Skeletal muscle tissue (tissue), 4 donors: ENCODE measurements around the gene TSPEAR. TPM values are rescaled to one million over a fixed set of nuclear protein-coding genes. Genes with fewer than 3 reads are reported as not detected.
"Not testable (repeated sequence)": the region's sequence is repeated elsewhere in the genome, so short reads cannot be mapped to it uniquely, and the experiment has no call there.

ENCODE experiments used
- H3K27ac ChIP-seq: one replicate; pipeline ENCODE4 v1.7.0; 2013; ENCODE audit warnings: mild to moderate bottlenecking, low read depth, low read length, inconsistent platforms
- H3K27me3 ChIP-seq, 3 donors: one replicate each; pipeline ENCODE4 v1.7.0; 2013; ENCODE audit warnings: low read length in 3 of 3; ENCODE audit not compliant: control insufficient read depth in 3 of 3, insufficient read depth in 3 of 3
- H3K36me3 ChIP-seq, 3 donors: one replicate each; pipeline ENCODE4 v1.7.0; 2013; ENCODE audit warnings: low read length in 3 of 3; ENCODE audit not compliant: control insufficient read depth in 3 of 3, insufficient read depth in 3 of 3
- H3K4me1 ChIP-seq, 3 donors: one replicate each; pipeline ENCODE4 v1.7.0; 2013; ENCODE audit warnings: low read length in 3 of 3, mild to moderate bottlenecking in 3 of 3; ENCODE audit not compliant: control insufficient read depth in 3 of 3, insufficient read depth in 3 of 3
- H3K4me3 ChIP-seq, 3 donors: one replicate each; pipeline ENCODE4 v1.7.0; 2013; ENCODE audit warnings: low read length in 3 of 3
- H3K9ac ChIP-seq, 3 donors: one replicate each; pipeline ENCODE4 v1.7.0; 2013; ENCODE audit warnings: low read length in 3 of 3, mild to moderate bottlenecking in 3 of 3, moderate library complexity in 2 of 3, low read depth in 1 of 3
- H3K9me3 ChIP-seq, 3 donors: one replicate each; pipeline ENCODE4 v1.7.0; 2013; ENCODE audit warnings: low read length in 3 of 3; ENCODE audit not compliant: control insufficient read depth in 3 of 3
- total RNA-seq: library from RNA; depleted of rRNA; stranded (reverse); fragments of >200 nt; gene quantifications from one replicate; pipeline ENCODE4 v1.2.3, GENCODE V29; 2014
- donor health status: Osteomylitis.

TSPEAR gene
- total RNA-seq, 1 donor from 2014 or later: not detected

GRCh38 chr21:44569861-44570517 lies 141.4 kb downstream of the TSPEAR start:
- Histone ChIP-seq H3K27ac (no peak overlapping the region), H3K4me3 (no peak overlapping the region), H3K9me3 (peaks cover 0 to 4% (median 0%) of the 10 kb centered on the region in 3 donors), H3K27me3 (peaks cover 18 to 56% (median 52%) of the 10 kb centered on the region in 3 donors), H3K9ac (no peak overlapping the region), H3K36me3 (no peaks in the 10 kb centered on the region), H3K4me1 (no peaks in the 10 kb centered on the region)

GRCh38 chr21:44568667-44569556 lies 142.5 kb downstream of the TSPEAR start:
- no peak overlapping the region for H3K27ac ChIP-seq
- H3K36me3 ChIP-seq: no peaks in the 10 kb centered on the region
- no peak overlapping the region for H3K4me3 ChIP-seq
- H3K27me3 ChIP-seq: peaks cover 18 to 50% (median 44%) of the 10 kb centered on the region in 3 donors
- no peaks in the 10 kb centered on the region for H3K4me1 ChIP-seq
- H3K9ac ChIP-seq: no peak overlapping the region
- peaks cover 0 to 4% (median 0%) of the 10 kb centered on the region in 3 donors for H3K9me3 ChIP-seq

GRCh38 chr21:44568261-44568660 lies 143.1 kb downstream of the TSPEAR start:
- Histone ChIP-seq H3K9ac (no peak overlapping the region), H3K27ac (no peak overlapping the region), H3K9me3 (peaks cover 0 to 4% (median 2%) of the 10 kb centered on the region in 3 donors), H3K4me3 (no peak overlapping the region), H3K4me1 (no peaks in the 10 kb centered on the region), H3K27me3 (peaks cover 17 to 49% (median 41%) of the 10 kb centered on the region in 3 donors), H3K36me3 (no peaks in the 10 kb centered on the region)

- Histone ChIP-seq H3K36me3 (no peaks in the 10 kb centered on the region), H3K9ac (no peak overlapping the region), H3K27ac (no peak overlapping the region), H3K27me3 (peaks cover 14 to 44% (median 34%) of the 10 kb centered on the region in 3 donors), H3K4me3 (no peak overlapping the region), H3K9me3 (peaks cover 0 to 4% (median 2%) of the 10 kb centered on the region in 3 donors), H3K4me1 (no peaks in the 10 kb centered on the region)
Measured at GRCh38 chr21:44567481-44568171, 143.7 kb downstream of the TSPEAR start.

GRCh38 chr21:44566403-44566802 lies 145.0 kb downstream of the TSPEAR start:
- Histone ChIP-seq H3K36me3 (no peaks in the 10 kb centered on the region), H3K4me1 (no peaks in the 10 kb centered on the region), H3K4me3 (no peak overlapping the region), H3K9me3 (peaks cover 0 to 3% (median 2%) of the 10 kb centered on the region in 3 donors), H3K27me3 (peaks cover 14 to 31% (median 25%) of the 10 kb centered on the region in 3 donors), H3K9ac (no peak overlapping the region), H3K27ac (no peak overlapping the region)

GRCh38 chr21:44564886-44565598 lies 146.3 kb downstream of the TSPEAR start:
- Histone ChIP-seq H3K27me3 (peaks cover 10 to 23% (median 22%) of the 10 kb centered on the region in 3 donors), H3K4me3 (no peak overlapping the region), H3K9me3 (peaks cover 0 to 2% (median 0%) of the 10 kb centered on the region in 3 donors), H3K9ac (no peak overlapping the region), H3K4me1 (no peaks in the 10 kb centered on the region), H3K36me3 (no peaks in the 10 kb centered on the region), H3K27ac (no peak overlapping the region)

- Histone ChIP-seq H3K9me3 (peaks cover 0 to 3% (median 2%) of the 10 kb centered on the region in 3 donors), H3K4me1 (no peaks in the 10 kb centered on the region), H3K27me3 (peaks cover 4 to 19% (median 17%) of the 10 kb centered on the region in 3 donors), H3K9ac (no peak overlapping the region), H3K4me3 (no peak overlapping the region), H3K36me3 (no peaks in the 10 kb centered on the region), H3K27ac (no peak overlapping the region)
Measured at GRCh38 chr21:44564099-44564498, 147.3 kb downstream of the TSPEAR start.

- Histone ChIP-seq H3K4me3 (no peak within 1 kb of the TSS), H3K27ac (no peak within 1 kb of the TSS), H3K4me1 (no peaks in the 10 kb centered on the region), H3K9me3 (peaks cover 0 to 3% (median 3%) of the 10 kb centered on the region in 3 donors), H3K27me3 (peaks cover 28 to 52% (median 36%) of the 10 kb centered on the region in 3 donors), H3K36me3 (no peaks in the 10 kb centered on the region), H3K9ac (no peak within 1 kb of the TSS)
Measured at GRCh38 chr21:44558695-44559094, 152.7 kb downstream of the TSPEAR start, which contains the start of gene KRTAP10-3. Gene KRTAP10-3 (minus strand): TSS chr21:44558795. CDS start chr21:44558715, 80 bp downstream.

- not testable (repeated sequence) for H3K4me1 ChIP-seq, H3K9me3 ChIP-seq, H3K4me3 ChIP-seq, H3K36me3 ChIP-seq, H3K27ac ChIP-seq, H3K9ac ChIP-seq
- H3K27me3 ChIP-seq: peaks cover 28 to 52% (median 36%) of the 10 kb centered on the region in 3 donors
Measured at GRCh38 chr21:44558329-44558675, 153.1 kb downstream of the TSPEAR start.
